Upper lobe of right lung (tissue), 1 donor: ENCODE results near the gene TENT5C. TPM values are rescaled to one million over a fixed set of nuclear protein-coding genes. Genes with fewer than 3 reads are reported as not detected.

Experiments
- ATAC-seq: fragments of 200-7000 bp; cut with Tn5 transposase; one replicate; pipeline ENCODE4 v1.9.1; 2020; ENCODE audit warnings: mild to moderate bottlenecking, moderate library complexity
- DNase-seq: peaks from one replicate; pipeline ENCODE4 v3.0.0-alpha.2; 2020
- H3K27ac ChIP-seq: fragments of 200-600 bp; one replicate; pipeline ENCODE4 v1.8.0; 2022
- H3K27me3 ChIP-seq: fragments of 200-600 bp; one replicate; pipeline ENCODE4 v1.8.0; 2022; ENCODE audit warnings: mild to moderate bottlenecking
- H3K36me3 ChIP-seq: fragments of 200-600 bp; one replicate; pipeline ENCODE4 v1.8.0; 2022
- H3K4me1 ChIP-seq: fragments of 200-600 bp; one replicate; pipeline ENCODE4 v1.8.0; 2022
- H3K4me3 ChIP-seq: fragments of 200-600 bp; one replicate; pipeline ENCODE4 v1.8.0; 2022; ENCODE audit warnings: mild to moderate bottlenecking
- H3K9me3 ChIP-seq: fragments of 200-600 bp; one replicate; pipeline ENCODE4 v1.8.0; 2022
- CTCF ChIP-seq: fragments of 200-600 bp; IDR thresholded peaks from one replicate; pipeline ENCODE4 v1.8.0; 2022; ENCODE audit warnings: antibody characterized with exemption
- intact Hi-C: fragments of 100-400 bp; cut with DNase I; formaldehyde crosslinking; loops from one replicate; pipeline ENCODE4 v1.11.0; 2022
- total RNA-seq: library from RNA; stranded (reverse); fragmentation: NEBNext Ultra II Directional; extraction: Animal tissue kit (Norgen Biotek cat#: 25700); gene quantifications from one replicate; pipeline ENCODE4 v1.2.1, GENCODE V29; 2021
- donor health status: DM: no; HTN: yes; CAD: no; lungs with severe emphysema.

The TENT5C gene
- total RNA-seq, 1 donor from 2014 or later = 13.7 TPM

- no peak for ATAC-seq
- no peak overlapping the region for H3K27ac ChIP-seq
- intact Hi-C loops = no loop called here
- no peaks in the 10 kb centered on the region for H3K9me3 ChIP-seq
- H3K27me3 ChIP-seq = no peaks in the 10 kb centered on the region
- no peak overlapping the region for H3K4me3 ChIP-seq
- no peak for DNase-seq
- H3K36me3 ChIP-seq = peaks cover 2% of the 10 kb centered on the region
- H3K4me1 ChIP-seq = no peaks in the 10 kb centered on the region
- TF ChIP-seq CTCF = no peak
Observed at GRCh38 chr1:117622726-117623125, 16.9 kb downstream of the TENT5C start.

GRCh38 chr1:117623141-117623540 lies 17.3 kb downstream of the TENT5C start:
- H3K4me3 ChIP-seq = no peak overlapping the region
- DNase-seq (no peak), ATAC-seq (no peak)
- TF ChIP-seq CTCF = no peak
- H3K27me3 ChIP-seq = no peaks in the 10 kb centered on the region
- no peak overlapping the region for H3K27ac ChIP-seq
- intact Hi-C loops = no loop called here
- H3K9me3 ChIP-seq = no peaks in the 10 kb centered on the region
- H3K36me3 ChIP-seq = peaks cover 2% of the 10 kb centered on the region
- no peaks in the 10 kb centered on the region for H3K4me1 ChIP-seq

- DNase-seq (no peak), ATAC-seq (no peak)
- Histone ChIP-seq H3K27me3 (no peaks in the 10 kb centered on the region), H3K4me3 (no peak overlapping the region), H3K36me3 (peaks cover 2% of the 10 kb centered on the region), H3K4me1 (peaks cover under 1% of the 10 kb centered on the region), H3K9me3 (no peaks in the 10 kb centered on the region), H3K27ac (no peak overlapping the region)
- intact Hi-C loops = no loop called here
- no peak for TF ChIP-seq CTCF
Observed at GRCh38 chr1:117623698-117624097, 17.9 kb downstream of the TENT5C start.

GRCh38 chr1:117627546-117628130 lies 21.8 kb downstream of the TENT5C start:
- Histone ChIP-seq H3K36me3 (peaks cover 2% of the 10 kb centered on the region), H3K27me3 (no peaks in the 10 kb centered on the region), H3K4me3 (no peak overlapping the region), H3K9me3 (no peaks in the 10 kb centered on the region), H3K4me1 (peaks cover 9% of the 10 kb centered on the region), H3K27ac (no peak overlapping the region)
- no peak for DNase-seq
- no peak for TF ChIP-seq CTCF
- intact Hi-C loops = no loop called here
- no peak for ATAC-seq

GRCh38 chr1:117628343-117628742 lies 22.5 kb downstream of the TENT5C start:
- DNase-seq = no peak
- Histone ChIP-seq H3K9me3 (no peaks in the 10 kb centered on the region), H3K27ac (no peak overlapping the region), H3K4me1 (peaks cover 15% of the 10 kb centered on the region), H3K27me3 (no peaks in the 10 kb centered on the region), H3K36me3 (peaks cover under 1% of the 10 kb centered on the region), H3K4me3 (no peak overlapping the region)
- no peak for TF ChIP-seq CTCF
- intact Hi-C loops = no loop called here
- ATAC-seq = no peak
